Neural cell (in vitro differentiated cells): ENCODE results near the gene TEKT5.

Experiments
- CTCF ChIP-seq: fragments of 450-650 bp; IDR thresholded peaks from 2 replicates; pipeline ENCODE4 v1.5.1; 2014; ENCODE audit warnings: antibody characterized with exemption, mild to moderate bottlenecking, moderate library complexity; ENCODE audit not compliant: poor library complexity, severe bottlenecking
- EP300 ChIP-seq: fragments of 450-650 bp; conservative IDR thresholded peaks from 2 replicates; pipeline ENCODE4 v1.6.1; 2014; ENCODE audit warnings: antibody characterized with exemption, mild to moderate bottlenecking, moderate library complexity; ENCODE audit not compliant: poor library complexity, severe bottlenecking
- EZH2 ChIP-seq: fragments of 200-600, 300-800 bp; shearing (Covaris generic), sonication (generic); IDR thresholded peaks from 2 replicates; pipeline ENCODE4 v1.6.1; 2014; ENCODE audit warnings: antibody characterized with exemption, low read length, borderline replicate concordance, mild to moderate bottlenecking; ENCODE audit not compliant: insufficient read depth, poor library complexity, severe bottlenecking
- POLR2AphosphoS5 ChIP-seq: IDR thresholded peaks from 2 replicates; pipeline ENCODE4 v1.6.1; 2012
- RAD21 ChIP-seq: fragments of 450-650 bp; conservative IDR thresholded peaks from 2 replicates; pipeline ENCODE4 v1.6.1; 2014; ENCODE audit warnings: antibody characterized with exemption, mild to moderate bottlenecking, moderate library complexity
- REST ChIP-seq: IDR thresholded peaks from 2 replicates; pipeline ENCODE4 v1.6.1; 2012; ENCODE audit warnings: borderline replicate concordance

GRCh38 chr16:10598157-10598556, 96.6 kb downstream of the TEKT5 start:
- TF ChIP-seq CTCF: no peak
- TF ChIP-seq EP300: no peak
- TF ChIP-seq REST: no peak
- TF ChIP-seq POLR2AphosphoS5: no peak
- TF ChIP-seq EZH2: no peak
- TF ChIP-seq RAD21: no peak
